ENCODE data around the gene ZFAND2B.
A peak's percentile ranks its signal among the peaks of the same experiment; 100 is the strongest.
"Not testable (repeated sequence)": the region's sequence is repeated elsewhere in the genome, so short reads cannot be mapped to it uniquely, and the experiment has no call there.

ZFAND2B gene

GRCh38 chr2:219250049-219250781 lies 43.6 kb downstream of the ZFAND2B start:
- peaks cover 0 to 38% (median 15%) of the 10 kb centered on the region in 5 donors for H3K36me3 ChIP-seq (ENCODE audit: control insufficient read depth in 5 of 5, insufficient read depth in 5 of 5, low read length in 5 of 5)
- no peaks in the 10 kb centered on the region for H3K9me3 ChIP-seq (ENCODE audit: control insufficient read depth in 5 of 5, low read length in 5 of 5)
- H3K4me3 ChIP-seq (ENCODE audit: low read depth in 1 of 5, low read length in 5 of 5) = no peak overlapping the region
- H3K27me3 ChIP-seq (ENCODE audit: control insufficient read depth in 5 of 5, insufficient read depth in 4 of 5, low read length in 5 of 5) = peaks cover 0 to 25% (median 23%) of the 10 kb centered on the region in 5 donors
- no peak overlapping the region for H3K9ac ChIP-seq (ENCODE audit: low read length in 5 of 5)
- H3K4me1 ChIP-seq (ENCODE audit: control insufficient read depth in 5 of 5, insufficient read depth in 5 of 5, low read length in 5 of 5) = peaks cover 9 to 76% (median 60%) of the 10 kb centered on the region in 5 donors
- peak overlapping the region; percentile 58 for H3K27ac ChIP-seq (ENCODE audit: low read depth, low read length)

GRCh38 chr2:219251656-219252055 lies 45.1 kb downstream of the ZFAND2B start:
- Histone ChIP-seq H3K9me3 (ENCODE audit: control insufficient read depth in 5 of 5, low read length in 5 of 5) (no peaks in the 10 kb centered on the region), H3K27me3 (ENCODE audit: control insufficient read depth in 5 of 5, insufficient read depth in 4 of 5, low read length in 5 of 5) (peaks cover 8 to 36% (median 28%) of the 10 kb centered on the region in 5 donors), H3K36me3 (ENCODE audit: control insufficient read depth in 5 of 5, insufficient read depth in 5 of 5, low read length in 5 of 5) (peaks cover 0 to 36% (median 15%) of the 10 kb centered on the region in 5 donors), H3K9ac (ENCODE audit: low read length in 5 of 5) (no peak overlapping the region), H3K4me3 (ENCODE audit: low read depth in 1 of 5, low read length in 5 of 5) (peak overlapping the region in 1 of 5 donors; percentile 77), H3K27ac (ENCODE audit: low read depth, low read length) (no peak overlapping the region), H3K4me1 (ENCODE audit: control insufficient read depth in 5 of 5, insufficient read depth in 5 of 5, low read length in 5 of 5) (peaks cover 7 to 64% (median 51%) of the 10 kb centered on the region in 5 donors)

GRCh38 chr2:219252084-219252483 lies 45.5 kb downstream of the ZFAND2B start:
- Histone ChIP-seq H3K4me3 (ENCODE audit: low read depth in 1 of 5, low read length in 5 of 5) (peak overlapping the region in 2 of 5 donors; percentile 77 to 82), H3K27ac (ENCODE audit: low read depth, low read length) (no peak overlapping the region)

GRCh38 chr2:219252570-219252899 lies 46.0 kb downstream of the ZFAND2B start:
- Histone ChIP-seq H3K27ac (ENCODE audit: low read depth, low read length) (no peak overlapping the region), H3K4me3 (ENCODE audit: low read depth in 1 of 5, low read length in 5 of 5) (peak overlapping the region in 4 of 5 donors; percentile 36 to 82 (median 73)), H3K4me1 (ENCODE audit: control insufficient read depth in 5 of 5, insufficient read depth in 5 of 5, low read length in 5 of 5) (peaks cover 7 to 56% (median 44%) of the 10 kb centered on the region in 5 donors), H3K9me3 (ENCODE audit: control insufficient read depth in 5 of 5, low read length in 5 of 5) (no peaks in the 10 kb centered on the region), H3K9ac (ENCODE audit: low read length in 5 of 5) (peak overlapping the region in 2 of 5 donors; percentile 66 to 69), H3K27me3 (ENCODE audit: control insufficient read depth in 5 of 5, insufficient read depth in 4 of 5, low read length in 5 of 5) (peaks cover 8 to 36% (median 28%) of the 10 kb centered on the region in 5 donors), H3K36me3 (ENCODE audit: control insufficient read depth in 5 of 5, insufficient read depth in 5 of 5, low read length in 5 of 5) (peaks cover 0 to 28% (median 14%) of the 10 kb centered on the region in 5 donors)

More at GRCh38 chr2:219252084-219252483, 45.5 kb downstream of the ZFAND2B start:
- Histone ChIP-seq H3K36me3 (ENCODE audit: control insufficient read depth in 5 of 5, insufficient read depth in 5 of 5, low read length in 5 of 5) (peaks cover 0 to 32% (median 15%) of the 10 kb centered on the region in 5 donors), H3K9me3 (ENCODE audit: control insufficient read depth in 5 of 5, low read length in 5 of 5) (no peaks in the 10 kb centered on the region), H3K9ac (ENCODE audit: low read length in 5 of 5) (no peak overlapping the region), H3K4me1 (ENCODE audit: control insufficient read depth in 5 of 5, insufficient read depth in 5 of 5, low read length in 5 of 5) (peaks cover 7 to 60% (median 48%) of the 10 kb centered on the region in 5 donors), H3K27me3 (ENCODE audit: control insufficient read depth in 5 of 5, insufficient read depth in 4 of 5, low read length in 5 of 5) (peaks cover 8 to 36% (median 28%) of the 10 kb centered on the region in 5 donors)

GRCh38 chr2:219252900-219253752 lies 46.5 kb downstream of the ZFAND2B start, which contains the start of gene TUBA4B:
TSS of gene TUBA4B (plus strand) at chr2:219253243. CDS start at chr2:219253408, 165 bp downstream.
- peaks cover 7 to 52% (median 40%) of the 10 kb centered on the region in 5 donors for H3K4me1 ChIP-seq (ENCODE audit: control insufficient read depth in 5 of 5, insufficient read depth in 5 of 5, low read length in 5 of 5)

GRCh38 chr2:219253753-219254589 lies 47.4 kb downstream of the ZFAND2B start, which contains the start of gene TUBA4A:
TSS of gene TUBA4A (minus strand) at chr2:219253918. CDS start at chr2:219253858, 60 bp downstream.
- H3K27me3 ChIP-seq (ENCODE audit: control insufficient read depth in 5 of 5, insufficient read depth in 4 of 5, low read length in 5 of 5) = peaks cover 8 to 39% (median 35%) of the 10 kb centered on the region in 5 donors

More at GRCh38 chr2:219252900-219253752, 46.5 kb downstream of the ZFAND2B start, which contains the start of gene TUBA4B:
- peaks cover 0 to 22% (median 8%) of the 10 kb centered on the region in 5 donors for H3K36me3 ChIP-seq (ENCODE audit: control insufficient read depth in 5 of 5, insufficient read depth in 5 of 5, low read length in 5 of 5)
- H3K4me3 ChIP-seq (ENCODE audit: low read depth in 1 of 5, low read length in 5 of 5) = peak within 1 kb of the TSS; percentile 36 to 82 (median 69)
- H3K27me3 ChIP-seq (ENCODE audit: control insufficient read depth in 5 of 5, insufficient read depth in 4 of 5, low read length in 5 of 5) = peaks cover 8 to 36% (median 29%) of the 10 kb centered on the region in 5 donors
- H3K9me3 ChIP-seq (ENCODE audit: control insufficient read depth in 5 of 5, low read length in 5 of 5) = no peaks in the 10 kb centered on the region
- H3K9ac ChIP-seq (ENCODE audit: low read length in 5 of 5) = peak within 1 kb of the TSS in 4 of 5 donors; percentile 20 to 69 (median 58)
- H3K27ac ChIP-seq (ENCODE audit: low read depth, low read length) = no peak within 1 kb of the TSS

GRCh38 chr2:219254590-219255201 lies 48.1 kb downstream of the ZFAND2B start:
- peak overlapping the region in 4 of 5 donors; percentile 20 to 69 (median 58) for H3K9ac ChIP-seq (ENCODE audit: low read length in 5 of 5)
- peaks cover 2 to 42% (median 32%) of the 10 kb centered on the region in 5 donors for H3K4me1 ChIP-seq (ENCODE audit: control insufficient read depth in 5 of 5, insufficient read depth in 5 of 5, low read length in 5 of 5)
- H3K27ac ChIP-seq (ENCODE audit: low read depth, low read length) = no peak overlapping the region
- H3K4me3 ChIP-seq (ENCODE audit: low read depth in 1 of 5, low read length in 5 of 5) = peak overlapping the region; percentile 26 to 82 (median 69)
- no peaks in the 10 kb centered on the region for H3K9me3 ChIP-seq (ENCODE audit: control insufficient read depth in 5 of 5, low read length in 5 of 5)
- peaks cover 8 to 41% (median 36%) of the 10 kb centered on the region in 5 donors for H3K27me3 ChIP-seq (ENCODE audit: control insufficient read depth in 5 of 5, insufficient read depth in 4 of 5, low read length in 5 of 5)
- peaks cover 0 to 9% (median 0%) of the 10 kb centered on the region in 5 donors for H3K36me3 ChIP-seq (ENCODE audit: control insufficient read depth in 5 of 5, insufficient read depth in 5 of 5, low read length in 5 of 5)

More at GRCh38 chr2:219253753-219254589, 47.4 kb downstream of the ZFAND2B start, which contains the start of gene TUBA4A:
- H3K4me1 ChIP-seq (ENCODE audit: control insufficient read depth in 5 of 5, insufficient read depth in 5 of 5, low read length in 5 of 5) = peaks cover 7 to 49% (median 39%) of the 10 kb centered on the region in 5 donors
- no peak within 1 kb of the TSS for H3K27ac ChIP-seq (ENCODE audit: low read depth, low read length)
- peaks cover 0 to 14% (median under 1%) of the 10 kb centered on the region in 5 donors for H3K36me3 ChIP-seq (ENCODE audit: control insufficient read depth in 5 of 5, insufficient read depth in 5 of 5, low read length in 5 of 5)
- no peaks in the 10 kb centered on the region for H3K9me3 ChIP-seq (ENCODE audit: control insufficient read depth in 5 of 5, low read length in 5 of 5)
- H3K4me3 ChIP-seq (ENCODE audit: low read depth in 1 of 5, low read length in 5 of 5) = peak within 1 kb of the TSS; percentile 36 to 82 (median 69)
- H3K9ac ChIP-seq (ENCODE audit: low read length in 5 of 5) = peak within 1 kb of the TSS in 4 of 5 donors; percentile 20 to 69 (median 58)

GRCh38 chr2:219258942-219259341 lies 52.4 kb downstream of the ZFAND2B start:
- H3K27ac ChIP-seq (ENCODE audit: low read depth, low read length); H3K36me3 ChIP-seq (ENCODE audit: control insufficient read depth in 5 of 5, insufficient read depth in 5 of 5, low read length in 5 of 5); H3K9me3 ChIP-seq (ENCODE audit: control insufficient read depth in 5 of 5, low read length in 5 of 5); H3K4me3 ChIP-seq (ENCODE audit: low read depth in 1 of 5, low read length in 5 of 5); H3K9ac ChIP-seq (ENCODE audit: low read length in 5 of 5): not testable (repeated sequence)
- peaks cover 12 to 34% (median 30%) of the 10 kb centered on the region in 5 donors for H3K27me3 ChIP-seq (ENCODE audit: control insufficient read depth in 5 of 5, insufficient read depth in 4 of 5, low read length in 5 of 5)
- H3K4me1 ChIP-seq (ENCODE audit: control insufficient read depth in 5 of 5, insufficient read depth in 5 of 5, low read length in 5 of 5) = peaks cover 0 to 12% (median 9%) of the 10 kb centered on the region in 5 donors

All from subcutaneous abdominal adipose tissue (tissue), 5 donors.